Measurements from ENCODE around the gene C12orf43.

The C12orf43 gene

GRCh38 chr12:121026274-121027045 is 10.2 kb upstream of the C12orf43 start:
- DNase-seq (ENCODE audit: low read depth in 2 of 2) = no peak
- no peak for TF ChIP-seq CTCF (IDR thresholded peaks at IDR 0.05; ENCODE audit: low read depth, low read length)
- H3K4me3 ChIP-seq (replicated peaks in 1 of 2; ENCODE audit: low read depth in 2 of 2, low read length in 2 of 2) = no peak overlapping the region

GRCh38 chr12:121025442-121026226 is 9.3 kb upstream of the C12orf43 start:
- no peak for TF ChIP-seq CTCF (IDR thresholded peaks at IDR 0.05; ENCODE audit: low read depth, low read length)
- H3K4me3 ChIP-seq (replicated peaks in 1 of 2; ENCODE audit: low read depth in 2 of 2, low read length in 2 of 2) = no peak overlapping the region
- no peak for DNase-seq (ENCODE audit: low read depth in 2 of 2)

- TF ChIP-seq CTCF (IDR thresholded peaks at IDR 0.05; ENCODE audit: low read depth, low read length) = no peak
- no peak overlapping the region for H3K4me3 ChIP-seq (replicated peaks in 1 of 2; ENCODE audit: low read depth in 2 of 2, low read length in 2 of 2)
- no peak for DNase-seq (ENCODE audit: low read depth in 2 of 2)
Observed at GRCh38 chr12:121023799-121024198, 7.5 kb upstream of the C12orf43 start.

GRCh38 chr12:121022713-121023112 is 6.4 kb upstream of the C12orf43 start:
- H3K4me3 ChIP-seq (replicated peaks in 1 of 2; ENCODE audit: low read depth in 2 of 2, low read length in 2 of 2) = no peak overlapping the region
- no peak for DNase-seq (ENCODE audit: low read depth in 2 of 2)
- TF ChIP-seq CTCF (IDR thresholded peaks at IDR 0.05; ENCODE audit: low read depth, low read length) = no peak

GRCh38 chr12:121021754-121022153 is 5.5 kb upstream of the C12orf43 start:
- no peak overlapping the region for H3K4me3 ChIP-seq (replicated peaks in 1 of 2; ENCODE audit: low read depth in 2 of 2, low read length in 2 of 2)
- no peak for TF ChIP-seq CTCF (IDR thresholded peaks at IDR 0.05; ENCODE audit: low read depth, low read length)
- DNase-seq (ENCODE audit: low read depth in 2 of 2) = no peak

- no peak for DNase-seq (ENCODE audit: low read depth in 2 of 2)
- no peak overlapping the region for H3K4me3 ChIP-seq (replicated peaks in 1 of 2; ENCODE audit: low read depth in 2 of 2, low read length in 2 of 2)
- no peak for TF ChIP-seq CTCF (IDR thresholded peaks at IDR 0.05; ENCODE audit: low read depth, low read length)
Observed at GRCh38 chr12:121018860-121019617, 2.8 kb upstream of the C12orf43 start.
